ENCODE results near the gene FAM210B.
"Not testable (repeated sequence)": the region's sequence is repeated elsewhere in the genome, so short reads cannot be mapped to it uniquely, and the experiment has no call there.

FAM210B gene

GRCh38 chr20:56400001-56400640 lies 41.3 kb downstream of the FAM210B start:
- peak; percentile 89 to 91 for DNase-seq (ENCODE audit: low read depth in 2 of 2)
- TF ChIP-seq CTCF (IDR thresholded peaks at IDR 0.05; ENCODE audit: low read depth, low read length) = peak; percentile 77
- H3K4me3 ChIP-seq (replicated peaks in 1 of 2; ENCODE audit: low read depth in 2 of 2, low read length in 2 of 2) = no peak overlapping the region

- H3K4me3 ChIP-seq (replicated peaks in 1 of 2; ENCODE audit: low read depth in 2 of 2, low read length in 2 of 2) = no peak overlapping the region
- TF ChIP-seq CTCF (IDR thresholded peaks at IDR 0.05; ENCODE audit: low read depth, low read length) = no peak
- DNase-seq (ENCODE audit: low read depth in 2 of 2) = no peak
Measured at GRCh38 chr20:56403465-56403864, 44.7 kb downstream of the FAM210B start.

- not testable (repeated sequence) for DNase-seq (ENCODE audit: low read depth in 2 of 2); H3K4me3 ChIP-seq (replicated peaks in 1 of 2; ENCODE audit: low read depth in 2 of 2, low read length in 2 of 2)
Measured at GRCh38 chr20:56405356-56405755, 46.6 kb downstream of the FAM210B start.

- no peak for TF ChIP-seq CTCF (IDR thresholded peaks at IDR 0.05; ENCODE audit: low read depth, low read length)
Measured at GRCh38 chr20:56406910-56407309, 48.1 kb downstream of the FAM210B start.

GRCh38 chr20:56409521-56409920 lies 50.7 kb downstream of the FAM210B start:
- no peak for TF ChIP-seq CTCF (IDR thresholded peaks at IDR 0.05; ENCODE audit: low read depth, low read length)
- H3K4me3 ChIP-seq (replicated peaks in 1 of 2; ENCODE audit: low read depth in 2 of 2, low read length in 2 of 2) = no peak overlapping the region
- peak; percentile 90 to 96 for DNase-seq (ENCODE audit: low read depth in 2 of 2)

More at GRCh38 chr20:56406910-56407309, 48.1 kb downstream of the FAM210B start:
- DNase-seq (ENCODE audit: low read depth in 2 of 2) = no peak
- H3K4me3 ChIP-seq (replicated peaks in 1 of 2; ENCODE audit: low read depth in 2 of 2, low read length in 2 of 2) = no peak overlapping the region

GRCh38 chr20:56409956-56410355 lies 51.2 kb downstream of the FAM210B start:
- no peak for TF ChIP-seq CTCF (IDR thresholded peaks at IDR 0.05; ENCODE audit: low read depth, low read length)
- H3K4me3 ChIP-seq (replicated peaks in 1 of 2; ENCODE audit: low read depth in 2 of 2, low read length in 2 of 2) = no peak overlapping the region
- peak in 1 of 2 donors; percentile 35 for DNase-seq (ENCODE audit: low read depth in 2 of 2)

GRCh38 chr20:56411287-56411686 lies 52.5 kb downstream of the FAM210B start:
- not testable (repeated sequence) for H3K4me3 ChIP-seq (replicated peaks in 1 of 2; ENCODE audit: low read depth in 2 of 2, low read length in 2 of 2); DNase-seq (ENCODE audit: low read depth in 2 of 2)
